ENCODE measurements around the gene TRPM2.
"Not testable (repeated sequence)": the region's sequence is repeated elsewhere in the genome, so short reads cannot be mapped to it uniquely, and the experiment has no call there.

The TRPM2 gene

DNA sequence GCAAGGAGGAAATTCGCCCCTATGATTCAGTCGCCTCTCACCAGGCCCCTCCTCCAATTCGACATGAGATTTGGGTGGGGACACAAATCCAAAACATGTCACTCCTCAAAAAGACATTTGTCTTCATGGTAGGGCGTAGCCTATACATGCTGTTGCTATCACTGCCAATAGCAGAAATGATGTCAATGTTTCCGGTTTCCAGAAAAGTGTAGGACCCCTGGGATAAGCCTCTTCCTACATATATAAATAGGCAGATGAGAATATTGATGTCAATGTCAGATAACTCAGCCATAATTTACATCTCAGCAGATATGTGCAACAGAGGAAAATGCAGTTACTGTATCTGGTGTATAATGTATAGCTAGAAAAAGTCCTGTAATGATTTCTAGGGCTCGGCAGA lies 118.6 kb downstream of the TRPM2 start:
- ATAC-seq (replicated peaks; ENCODE audit: extremely low read depth, poor library complexity, severe bottlenecking) (no peak), DNase-seq (ENCODE audit: low spot score in 2 of 2) (no peak)
- no peaks in the 10 kb centered on the region for H3K4me1 Mint-ChIP-seq
- H3K36me3 Mint-ChIP-seq (ENCODE audit: insufficient read depth): no peaks in the 10 kb centered on the region
- H3K27ac Mint-ChIP-seq (ENCODE audit: low read depth): no peak overlapping the region
- no peaks in the 10 kb centered on the region for H3K27me3 Mint-ChIP-seq
- H3K4me3 Mint-ChIP-seq: no peak overlapping the region
- no peaks in the 10 kb centered on the region for H3K9me3 Mint-ChIP-seq

GRCh38 chr21:44473915-44474555 lies 120.6 kb downstream of the TRPM2 start:
- H3K9me3 Mint-ChIP-seq: no peaks in the 10 kb centered on the region
- no peak overlapping the region for H3K27ac Mint-ChIP-seq (ENCODE audit: low read depth)
- no peak for DNase-seq (ENCODE audit: low spot score in 2 of 2)
- no peaks in the 10 kb centered on the region for H3K4me1 Mint-ChIP-seq
- H3K4me3 Mint-ChIP-seq: no peak overlapping the region
- ATAC-seq (replicated peaks; ENCODE audit: extremely low read depth, poor library complexity, severe bottlenecking): no peak
- H3K36me3 Mint-ChIP-seq (ENCODE audit: insufficient read depth): no peaks in the 10 kb centered on the region
- no peaks in the 10 kb centered on the region for H3K27me3 Mint-ChIP-seq

DNA sequence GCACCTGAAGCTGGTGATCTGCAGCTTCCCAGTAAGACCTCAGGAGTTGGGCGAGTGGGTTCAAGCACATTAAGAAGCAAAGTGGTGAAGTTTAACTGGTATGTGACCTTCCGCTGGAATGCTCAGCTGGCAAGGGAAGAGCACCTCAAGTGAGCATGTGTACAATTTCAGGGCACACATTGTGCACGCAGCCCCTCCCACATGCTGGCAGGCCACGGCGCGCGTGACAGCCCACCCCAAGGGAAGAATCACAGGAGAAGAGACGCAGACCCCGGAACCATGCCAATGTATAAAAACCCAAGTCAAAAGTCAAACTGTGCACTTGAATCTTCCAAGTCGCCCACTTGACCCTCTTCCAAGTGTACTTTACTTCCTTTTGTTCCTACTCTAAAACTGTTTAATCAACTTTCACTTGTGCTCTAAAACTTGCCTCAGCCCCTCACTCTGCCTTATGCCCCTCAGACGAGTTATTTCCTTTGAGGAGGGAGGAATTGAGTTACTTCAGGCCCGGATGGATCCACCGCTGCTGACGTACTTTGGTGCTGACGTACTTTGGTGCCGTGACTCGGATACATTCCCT lies 121.9 kb downstream of the TRPM2 start:
- no peak for DNase-seq (ENCODE audit: low spot score in 2 of 2)
- H3K36me3 Mint-ChIP-seq (ENCODE audit: insufficient read depth): no peaks in the 10 kb centered on the region
- H3K27ac Mint-ChIP-seq (ENCODE audit: low read depth): no peak overlapping the region
- H3K9me3 Mint-ChIP-seq: no peaks in the 10 kb centered on the region
- ATAC-seq (replicated peaks; ENCODE audit: extremely low read depth, poor library complexity, severe bottlenecking): no peak
- H3K4me1 Mint-ChIP-seq: no peaks in the 10 kb centered on the region
- no peaks in the 10 kb centered on the region for H3K27me3 Mint-ChIP-seq
- no peak overlapping the region for H3K4me3 Mint-ChIP-seq

DNA sequence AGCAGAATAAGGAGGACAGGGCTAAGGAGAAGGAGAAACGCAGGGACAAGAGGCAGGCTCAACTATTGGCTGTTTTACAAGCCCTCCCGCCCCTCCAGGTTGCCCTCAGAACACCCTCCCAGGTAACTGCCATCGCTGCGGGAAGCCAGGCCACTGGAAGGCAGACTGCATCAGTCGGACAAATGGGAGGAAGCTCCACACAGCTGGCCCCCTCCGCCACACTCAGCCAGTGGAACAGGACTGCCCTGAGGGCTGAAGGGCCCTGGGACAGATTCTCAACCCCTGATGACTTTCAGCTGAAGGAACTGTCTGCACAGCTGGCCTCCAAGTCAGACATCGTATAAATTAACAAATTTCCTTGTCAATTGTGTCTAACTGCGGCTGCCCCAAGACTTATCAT lies 123.7 kb downstream of the TRPM2 start:
- no peaks in the 10 kb centered on the region for H3K9me3 Mint-ChIP-seq
- ATAC-seq (replicated peaks; ENCODE audit: extremely low read depth, poor library complexity, severe bottlenecking): no peak
- no peak overlapping the region for H3K27ac Mint-ChIP-seq (ENCODE audit: low read depth)
- H3K4me3 Mint-ChIP-seq: no peak overlapping the region
- peaks cover 5% of the 10 kb centered on the region for H3K27me3 Mint-ChIP-seq
- no peaks in the 10 kb centered on the region for H3K36me3 Mint-ChIP-seq (ENCODE audit: insufficient read depth)
- DNase-seq (ENCODE audit: low spot score in 2 of 2): no peak
- no peaks in the 10 kb centered on the region for H3K4me1 Mint-ChIP-seq

DNA sequence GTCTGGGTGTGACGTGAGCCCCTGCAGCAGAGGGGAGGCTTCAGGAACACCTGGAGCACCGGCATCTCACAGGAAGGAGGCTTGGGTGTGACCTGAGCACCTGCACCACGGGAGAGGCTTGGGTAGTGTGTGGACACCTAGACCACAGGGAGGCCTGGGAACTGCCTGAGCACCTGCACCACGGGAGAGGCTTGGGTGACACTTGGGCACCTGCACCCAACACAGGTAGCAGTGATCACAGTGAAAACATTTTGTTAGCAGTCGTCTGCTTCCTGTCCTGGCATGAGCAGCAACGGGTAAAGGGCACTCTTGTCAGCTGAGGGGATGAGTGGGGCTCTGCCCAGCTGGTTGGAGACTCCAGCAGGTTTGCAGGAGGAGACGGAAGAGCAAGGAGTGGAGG lies 124.3 kb downstream of the TRPM2 start:
- H3K4me1 Mint-ChIP-seq: no peaks in the 10 kb centered on the region
- H3K4me3 Mint-ChIP-seq: no peak overlapping the region
- no peaks in the 10 kb centered on the region for H3K36me3 Mint-ChIP-seq (ENCODE audit: insufficient read depth)
- peaks cover 11% of the 10 kb centered on the region for H3K27me3 Mint-ChIP-seq
- no peaks in the 10 kb centered on the region for H3K9me3 Mint-ChIP-seq
- H3K27ac Mint-ChIP-seq (ENCODE audit: low read depth): no peak overlapping the region
- ATAC-seq (replicated peaks; ENCODE audit: extremely low read depth, poor library complexity, severe bottlenecking): no peak
- no peak for DNase-seq (ENCODE audit: low spot score in 2 of 2)

GRCh38 chr21:44478124-44478800 lies 124.8 kb downstream of the TRPM2 start:
- no peak overlapping the region for H3K27ac Mint-ChIP-seq (ENCODE audit: low read depth)
- H3K36me3 Mint-ChIP-seq (ENCODE audit: insufficient read depth): no peaks in the 10 kb centered on the region
- ATAC-seq (replicated peaks; ENCODE audit: extremely low read depth, poor library complexity, severe bottlenecking) (no peak), DNase-seq (ENCODE audit: low spot score in 2 of 2) (no peak)
- H3K4me1 Mint-ChIP-seq: no peaks in the 10 kb centered on the region
- peaks cover 12% of the 10 kb centered on the region for H3K27me3 Mint-ChIP-seq
- no peak overlapping the region for H3K4me3 Mint-ChIP-seq
- H3K9me3 Mint-ChIP-seq: no peaks in the 10 kb centered on the region

DNA sequence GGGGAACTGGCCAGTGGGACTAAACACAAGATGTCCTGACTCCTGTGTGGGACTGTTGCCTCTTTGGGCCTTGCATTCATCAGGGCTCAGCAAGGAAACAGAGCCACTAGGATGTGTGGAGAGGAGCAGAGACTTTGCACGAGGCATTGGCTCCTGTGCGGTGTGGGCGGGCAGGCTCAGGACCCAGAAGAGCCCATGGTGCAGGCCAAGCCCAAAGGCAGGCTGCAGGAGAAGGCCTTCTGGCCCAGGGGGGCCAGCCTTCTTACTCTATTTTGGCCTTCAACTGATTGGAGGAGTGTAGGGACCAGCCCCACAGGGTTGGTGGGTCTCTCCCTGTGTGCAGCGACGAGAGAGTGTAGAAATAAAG lies 125.4 kb downstream of the TRPM2 start:
- H3K9me3 Mint-ChIP-seq: no peaks in the 10 kb centered on the region
- peaks cover 12% of the 10 kb centered on the region for H3K27me3 Mint-ChIP-seq
- ATAC-seq (replicated peaks; ENCODE audit: extremely low read depth, poor library complexity, severe bottlenecking) (no peak), DNase-seq (ENCODE audit: low spot score in 2 of 2) (no peak)
- H3K36me3 Mint-ChIP-seq (ENCODE audit: insufficient read depth): no peaks in the 10 kb centered on the region
- no peaks in the 10 kb centered on the region for H3K4me1 Mint-ChIP-seq
- no peak overlapping the region for H3K4me3 Mint-ChIP-seq
- no peak overlapping the region for H3K27ac Mint-ChIP-seq (ENCODE audit: low read depth)

GRCh38 chr21:44479556-44480199 lies 126.3 kb downstream of the TRPM2 start:
- H3K36me3 Mint-ChIP-seq (ENCODE audit: insufficient read depth); ATAC-seq (replicated peaks; ENCODE audit: extremely low read depth, poor library complexity, severe bottlenecking); DNase-seq (ENCODE audit: low spot score in 2 of 2); H3K4me1 Mint-ChIP-seq; H3K9me3 Mint-ChIP-seq; H3K4me3 Mint-ChIP-seq; H3K27ac Mint-ChIP-seq (ENCODE audit: low read depth): not testable (repeated sequence)
- peaks cover 21% of the 10 kb centered on the region for H3K27me3 Mint-ChIP-seq

GRCh38 chr21:44480200-44481053 lies 127.0 kb downstream of the TRPM2 start:
- ATAC-seq (replicated peaks; ENCODE audit: extremely low read depth, poor library complexity, severe bottlenecking) (no peak), DNase-seq (ENCODE audit: low spot score in 2 of 2) (no peak)
- Mint-ChIP-seq H3K27ac (ENCODE audit: low read depth) (no peak overlapping the region), H3K9me3 (no peaks in the 10 kb centered on the region), H3K4me1 (no peaks in the 10 kb centered on the region), H3K27me3 (peaks cover 22% of the 10 kb centered on the region), H3K4me3 (no peak overlapping the region), H3K36me3 (ENCODE audit: insufficient read depth) (no peaks in the 10 kb centered on the region)

DNA sequence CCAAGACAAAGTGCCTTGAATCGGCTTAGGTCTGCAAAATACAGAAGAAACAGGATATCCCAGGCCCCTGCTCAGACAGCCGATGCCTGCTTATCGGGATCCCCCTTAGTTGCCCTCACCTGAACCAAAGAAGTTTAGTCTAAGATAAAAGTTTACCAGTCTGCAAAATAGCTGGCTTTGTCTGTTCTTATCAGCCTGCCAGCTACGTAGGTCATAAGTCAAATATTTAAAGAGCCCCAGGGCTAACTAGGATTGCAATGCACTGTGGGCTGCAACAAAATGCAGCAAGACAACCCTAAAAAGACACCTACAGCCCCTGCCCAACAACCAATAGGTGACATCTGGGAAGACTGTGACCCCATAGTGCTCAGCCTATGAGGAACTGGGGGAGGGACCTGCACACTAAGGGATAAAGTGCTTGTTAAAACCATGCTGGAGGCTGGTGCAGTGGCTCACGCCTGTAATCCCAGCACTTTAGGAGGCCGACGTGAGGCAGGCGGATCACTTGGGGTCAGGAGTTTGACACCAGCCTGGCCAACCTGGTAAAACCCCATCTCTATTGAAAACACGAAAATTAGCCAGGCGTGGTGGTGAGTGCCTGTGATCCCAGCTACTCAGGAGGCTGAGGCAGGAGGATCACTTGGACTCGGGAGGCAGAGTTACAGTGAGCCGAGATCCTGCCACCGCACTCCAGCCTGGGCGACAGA lies 129.3 kb downstream of the TRPM2 start:
- H3K27me3 Mint-ChIP-seq: peaks cover 32% of the 10 kb centered on the region
- ATAC-seq (replicated peaks; ENCODE audit: extremely low read depth, poor library complexity, severe bottlenecking) (no peak), DNase-seq (ENCODE audit: low spot score in 2 of 2) (no peak)
- H3K4me3 Mint-ChIP-seq: no peak overlapping the region
- H3K27ac Mint-ChIP-seq (ENCODE audit: low read depth): no peak overlapping the region
- H3K9me3 Mint-ChIP-seq: no peaks in the 10 kb centered on the region
- no peaks in the 10 kb centered on the region for H3K4me1 Mint-ChIP-seq
- no peaks in the 10 kb centered on the region for H3K36me3 Mint-ChIP-seq (ENCODE audit: insufficient read depth)

GRCh38 chr21:44483288-44484237 lies 130.1 kb downstream of the TRPM2 start:
- ATAC-seq (replicated peaks; ENCODE audit: extremely low read depth, poor library complexity, severe bottlenecking) (no peak), DNase-seq (ENCODE audit: low spot score in 2 of 2) (no peak)
- no peak overlapping the region for H3K4me3 Mint-ChIP-seq
- H3K27ac Mint-ChIP-seq (ENCODE audit: low read depth): no peak overlapping the region
- no peaks in the 10 kb centered on the region for H3K36me3 Mint-ChIP-seq (ENCODE audit: insufficient read depth)
- H3K9me3 Mint-ChIP-seq: no peaks in the 10 kb centered on the region
- no peaks in the 10 kb centered on the region for H3K4me1 Mint-ChIP-seq
- H3K27me3 Mint-ChIP-seq: peaks cover 32% of the 10 kb centered on the region
